ENCODE measurements around the gene TNFRSF1B.
A peak's percentile ranks its signal among the peaks of the same experiment; 100 is the strongest.

The TNFRSF1B gene

GRCh38 chr1:12166834-12167492 is at the start of gene TNFRSF1B:
Gene TNFRSF1B, plus strand, starts transcription at chr1:12166991. Its CDS starts 101 bp downstream, at chr1:12167092.
- DNase-seq: peak in 11 of 56 donors; percentile 6 to 48 (median 23)

- DNase-seq: no peak
These were observed 45.4 kb upstream of the TNFRSF1B start for GRCh38 chr1:12121212-12122003.

GRCh38 chr1:12123172-12123571 is 43.6 kb upstream of the TNFRSF1B start:
- DNase-seq: no peak

DNA sequence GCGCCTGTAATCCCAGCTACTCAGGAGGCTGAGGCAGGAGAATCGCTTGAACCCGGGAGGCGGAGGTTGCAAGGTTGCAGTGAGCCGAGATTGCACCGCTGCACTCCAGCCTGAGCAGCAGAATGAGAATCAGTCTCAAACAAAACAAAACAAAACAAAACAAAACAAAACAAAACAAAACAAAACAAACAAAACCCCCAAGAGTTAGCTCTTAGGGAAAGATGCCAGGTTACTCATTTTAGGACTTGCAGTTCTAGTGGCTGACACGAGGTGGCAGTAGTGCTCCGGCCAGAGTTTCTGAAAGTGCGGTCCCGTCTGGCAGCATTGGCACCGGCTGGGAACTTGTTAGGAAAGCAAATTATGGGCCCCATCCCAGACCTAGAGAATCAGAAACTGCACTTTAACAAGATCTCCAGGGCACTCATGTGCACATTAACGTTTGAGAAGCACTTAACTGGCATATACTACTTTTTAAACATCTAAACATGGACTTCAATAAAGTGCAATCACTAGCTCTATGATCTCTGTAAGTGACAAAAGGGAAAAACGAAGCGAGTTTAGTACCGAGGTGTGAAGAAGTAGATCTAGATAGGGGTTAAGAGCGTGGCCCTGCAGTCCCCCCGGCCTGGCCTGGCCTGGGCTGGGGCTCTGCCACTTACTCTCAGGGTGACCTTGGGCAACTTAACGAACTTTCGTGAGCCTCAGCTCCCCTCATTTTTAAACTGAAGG is 41.9 kb upstream of the TNFRSF1B start:
- DNase-seq: peak in 46 of 56 donors; percentile 9 to 78 (median 38)

DNA sequence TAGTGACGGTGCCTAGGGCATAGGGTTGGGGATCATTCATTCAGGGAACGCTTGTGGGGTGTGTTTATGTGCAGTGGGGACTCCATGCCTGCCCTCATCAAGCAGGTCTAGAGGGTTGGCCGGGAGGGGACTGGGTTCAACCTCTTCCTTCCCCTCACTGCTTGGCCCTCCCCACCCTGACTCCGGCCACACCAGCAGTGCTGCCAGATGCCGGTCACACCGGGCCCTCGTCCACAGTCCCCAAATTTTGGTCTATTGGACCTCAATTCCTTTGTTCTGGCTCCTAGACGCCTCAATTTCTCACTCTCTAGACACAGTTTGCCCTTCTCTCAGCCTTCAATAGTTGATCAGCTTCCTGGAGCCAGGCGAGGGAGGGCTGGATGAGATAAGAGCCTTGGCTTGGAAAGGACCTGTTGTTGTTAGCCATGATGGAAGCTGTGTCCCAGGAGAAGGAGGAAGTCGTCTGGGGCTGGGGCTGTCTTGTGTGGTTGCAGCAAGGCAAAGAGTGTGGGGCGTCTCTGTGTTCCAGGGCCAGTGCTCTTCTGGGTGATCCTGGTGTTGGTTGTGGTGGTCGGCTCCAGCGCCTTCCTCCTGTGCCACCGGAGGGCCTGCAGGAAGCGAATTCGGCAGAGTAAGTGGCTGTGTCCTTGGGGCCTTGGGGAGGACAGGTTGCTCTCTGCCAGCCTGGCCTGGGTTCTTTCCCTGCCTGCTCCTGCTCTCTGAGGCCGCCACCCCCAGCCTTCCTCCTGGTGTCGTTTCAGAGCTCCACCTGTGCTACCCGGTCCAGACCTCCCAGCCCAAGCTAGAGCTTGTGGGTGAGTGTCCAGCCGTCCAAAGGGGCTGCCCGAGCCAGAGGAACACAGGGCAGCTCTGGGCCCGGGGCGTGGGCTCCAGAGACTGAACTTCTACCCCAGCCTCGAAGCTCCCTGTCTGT is 41.1 kb upstream of the TNFRSF1B start:
- DNase-seq: no peak

DNA sequence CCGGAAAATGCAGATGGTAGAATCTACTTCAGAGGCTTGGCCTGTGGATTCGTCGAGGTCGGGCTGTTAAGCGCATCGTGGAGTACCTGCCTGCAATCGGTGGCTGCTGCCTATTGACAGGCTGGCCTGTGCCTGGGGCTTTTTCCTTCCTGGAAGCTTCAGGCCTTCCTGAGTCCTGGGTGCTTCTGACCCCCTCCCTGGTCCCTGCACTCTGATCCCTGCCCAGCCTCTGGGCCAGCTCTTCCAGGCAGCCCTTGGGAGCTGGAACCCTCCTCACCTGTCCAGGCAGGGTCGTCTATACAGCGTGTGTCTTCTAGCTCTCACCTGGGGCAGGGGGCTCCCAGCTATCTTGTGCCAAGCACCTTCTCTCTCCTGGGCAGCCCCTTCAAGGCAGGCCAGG is 40.0 kb upstream of the TNFRSF1B start:
- DNase-seq: no peak

- DNase-seq: no peak
These were observed 39.5 kb upstream of the TNFRSF1B start for GRCh38 chr1:12127206-12127810.

DNA sequence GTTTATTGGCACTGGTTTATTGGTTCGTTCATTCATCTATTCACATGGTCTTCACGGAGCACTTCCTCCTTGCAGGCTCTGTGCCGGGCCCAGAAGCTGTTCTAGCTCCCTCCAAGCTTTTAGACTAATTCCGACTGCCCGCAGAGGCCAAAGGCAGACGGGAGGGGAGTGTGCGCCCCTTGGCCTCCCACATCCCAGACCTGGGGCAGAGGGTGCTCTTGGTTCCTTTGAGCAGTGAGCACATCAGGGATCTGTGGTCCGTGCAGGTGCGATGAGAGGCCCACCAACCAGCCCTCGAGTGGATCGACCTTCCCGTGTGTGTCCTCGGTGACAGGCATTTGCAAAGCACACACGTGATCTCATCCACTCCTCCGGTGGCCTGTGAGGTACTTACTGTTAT is 38.7 kb upstream of the TNFRSF1B start:
- no peak for DNase-seq

DNA sequence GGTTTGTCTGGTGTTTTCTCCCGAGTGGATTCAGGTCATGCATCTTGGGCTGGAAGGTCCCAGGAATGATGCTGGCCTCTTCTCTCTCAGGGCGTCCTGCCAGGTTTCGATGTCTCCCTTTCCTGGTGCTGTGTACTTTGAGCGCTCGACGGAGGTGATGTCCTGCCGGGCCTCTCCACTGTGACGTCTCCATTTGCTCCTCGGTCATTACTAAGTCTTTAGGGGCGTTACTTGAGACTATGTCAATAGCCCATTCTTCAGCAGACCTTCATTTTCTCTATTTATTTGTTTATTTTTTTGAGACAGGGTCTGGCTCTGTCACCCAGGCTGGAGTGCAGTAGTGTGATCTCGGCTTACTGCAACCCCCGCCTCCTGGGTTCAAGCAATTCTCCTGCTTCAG is 37.2 kb upstream of the TNFRSF1B start:
- DNase-seq: no peak

DNA sequence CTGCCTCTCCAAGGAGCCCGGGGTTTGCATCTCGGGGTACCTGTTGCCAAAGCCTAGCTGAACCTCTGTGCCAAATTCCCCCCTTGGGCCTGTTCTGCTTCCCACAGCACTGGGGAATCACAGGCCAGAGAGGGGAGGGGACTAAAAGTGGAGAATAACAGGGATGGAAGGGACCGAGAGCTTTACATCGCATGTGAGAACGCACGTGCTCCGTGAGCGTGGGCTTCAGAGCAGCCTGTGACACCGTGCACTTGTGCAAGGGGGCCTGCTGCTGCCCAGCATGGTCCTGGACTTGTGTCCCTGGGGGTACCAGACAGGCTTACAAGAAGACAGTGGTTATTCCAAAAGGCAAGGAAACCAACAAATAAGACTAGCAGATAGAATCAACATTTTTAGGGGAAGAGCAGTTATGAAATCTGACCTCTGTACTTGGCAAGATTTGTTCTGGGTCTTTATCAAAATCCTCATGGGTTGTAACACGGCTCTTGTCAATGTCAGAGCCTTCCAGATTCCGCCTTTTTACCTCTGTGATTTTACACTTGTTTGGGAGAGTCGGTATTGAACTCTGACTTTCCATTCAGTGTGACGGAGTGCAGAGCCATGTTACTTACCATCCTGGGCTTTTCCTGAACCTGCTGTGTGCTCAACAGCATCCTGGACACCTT is 36.2 kb upstream of the TNFRSF1B start:
- no peak for DNase-seq

DNA sequence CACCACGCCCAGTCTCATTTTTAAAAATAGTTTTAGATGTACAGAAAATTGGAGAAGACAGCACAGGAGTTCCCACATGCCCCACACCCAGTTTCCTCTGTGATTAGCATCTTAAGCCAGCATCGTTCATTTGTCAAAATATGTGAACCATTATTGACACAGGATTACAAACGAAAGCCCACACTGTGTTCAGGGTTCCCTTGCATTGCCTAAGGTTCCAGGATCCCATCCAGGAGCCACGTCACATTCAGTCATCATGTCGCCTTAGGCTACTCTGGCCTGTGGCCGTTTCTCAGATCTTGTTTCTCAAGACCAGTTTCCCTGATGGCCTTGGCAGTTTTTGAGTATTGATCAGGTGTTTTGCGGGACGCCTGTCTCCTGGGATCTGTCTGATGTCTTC is 34.7 kb upstream of the TNFRSF1B start:
- DNase-seq: no peak

DNA sequence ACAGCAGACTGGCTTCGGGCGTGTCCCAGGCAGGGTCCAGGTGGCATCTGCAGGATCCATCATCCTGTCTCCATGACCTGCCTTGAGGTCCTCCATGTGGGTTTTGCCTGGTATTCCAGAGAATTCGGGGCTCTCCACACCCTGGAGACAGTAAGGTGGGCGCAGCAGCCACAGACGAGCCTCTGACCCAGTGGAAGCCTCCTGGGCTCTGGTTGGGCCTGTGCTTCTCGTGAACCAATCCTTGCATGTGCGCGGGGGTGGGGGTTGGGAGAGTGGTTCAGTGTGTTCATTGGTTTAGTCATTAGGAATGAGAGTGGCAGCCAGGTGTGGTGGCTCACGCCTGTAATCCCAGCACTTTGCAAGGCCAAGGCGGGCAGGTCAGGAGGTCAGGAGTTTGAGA is 32.1 kb upstream of the TNFRSF1B start:
- no peak for DNase-seq

DNA sequence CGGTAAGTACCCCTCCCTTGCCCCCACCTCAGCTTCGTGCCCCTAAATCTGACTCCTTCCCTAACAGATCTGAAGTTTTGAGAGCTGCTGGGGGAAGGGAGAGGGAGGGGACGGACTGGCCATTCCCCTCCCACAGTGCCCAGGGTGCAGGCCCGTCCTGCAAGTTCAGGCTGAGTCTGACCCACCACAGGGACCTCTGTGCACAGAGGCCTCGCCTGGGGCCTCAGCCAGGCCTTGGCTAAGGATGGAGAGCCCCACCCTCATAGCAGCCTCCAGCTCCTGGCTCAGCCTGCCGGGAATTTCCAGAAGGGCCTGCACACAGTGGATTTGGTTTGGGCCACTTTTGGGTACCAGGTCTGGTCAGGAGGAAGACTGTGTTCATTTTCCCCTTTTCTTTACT is 31.2 kb upstream of the TNFRSF1B start:
- DNase-seq: peak in 5 of 56 donors; percentile 7 to 27 (median 13)

DNA sequence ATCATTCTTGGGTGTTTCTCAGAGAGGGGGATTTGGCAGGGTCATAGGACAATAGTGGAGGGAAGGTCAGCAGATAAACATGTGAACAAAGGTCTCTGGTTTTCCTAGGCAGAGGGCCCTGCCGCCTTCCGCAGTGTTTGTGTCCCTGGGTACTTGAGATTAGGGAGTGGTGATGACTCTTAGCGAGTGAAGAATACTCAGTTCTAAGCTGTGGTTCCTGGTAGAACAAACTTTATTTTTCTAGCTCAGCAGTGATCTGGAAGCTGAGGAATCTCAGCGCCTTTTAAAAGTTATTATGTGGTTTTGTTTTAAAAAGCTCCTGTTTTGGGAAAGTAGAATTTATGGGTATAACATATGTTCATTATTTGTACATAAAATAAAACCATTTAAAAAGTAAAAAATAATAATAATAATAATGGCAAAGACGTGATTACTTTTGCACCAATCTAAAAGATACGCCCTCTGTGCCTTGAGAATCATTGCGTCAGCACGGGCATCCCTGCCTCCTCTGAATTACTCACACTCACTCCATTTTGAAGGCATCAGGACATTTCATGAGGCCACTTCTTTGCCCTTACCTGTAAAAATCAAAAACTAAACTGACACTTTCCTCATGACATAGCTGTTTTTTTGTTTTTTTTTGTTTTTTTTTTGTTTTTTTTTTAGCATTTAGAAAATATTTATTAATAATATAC is 29.7 kb upstream of the TNFRSF1B start:
- DNase-seq: no peak

- no peak for DNase-seq
These were observed 28.3 kb upstream of the TNFRSF1B start for GRCh38 chr1:12138196-12139168.

- DNase-seq: no peak
These were observed 26.8 kb upstream of the TNFRSF1B start for GRCh38 chr1:12140016-12140415.

GRCh38 chr1:12140515-12141162 is 26.2 kb upstream of the TNFRSF1B start:
- DNase-seq: no peak
